ENCODE data around the gene SLC25A42. TPM values are rescaled to one million over a fixed set of nuclear protein-coding genes. Genes with fewer than 3 reads are reported as not detected.
"Not testable (repeated sequence)": the region's sequence is repeated elsewhere in the genome, so short reads cannot be mapped to it uniquely, and the experiment has no call there.

The SLC25A42 gene, protein sequence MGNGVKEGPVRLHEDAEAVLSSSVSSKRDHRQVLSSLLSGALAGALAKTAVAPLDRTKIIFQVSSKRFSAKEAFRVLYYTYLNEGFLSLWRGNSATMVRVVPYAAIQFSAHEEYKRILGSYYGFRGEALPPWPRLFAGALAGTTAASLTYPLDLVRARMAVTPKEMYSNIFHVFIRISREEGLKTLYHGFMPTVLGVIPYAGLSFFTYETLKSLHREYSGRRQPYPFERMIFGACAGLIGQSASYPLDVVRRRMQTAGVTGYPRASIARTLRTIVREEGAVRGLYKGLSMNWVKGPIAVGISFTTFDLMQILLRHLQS
- 15.9 TPM for polyA plus RNA-seq (2012; ENCODE audit: insufficient read depth, insufficient read length)

DNA sequence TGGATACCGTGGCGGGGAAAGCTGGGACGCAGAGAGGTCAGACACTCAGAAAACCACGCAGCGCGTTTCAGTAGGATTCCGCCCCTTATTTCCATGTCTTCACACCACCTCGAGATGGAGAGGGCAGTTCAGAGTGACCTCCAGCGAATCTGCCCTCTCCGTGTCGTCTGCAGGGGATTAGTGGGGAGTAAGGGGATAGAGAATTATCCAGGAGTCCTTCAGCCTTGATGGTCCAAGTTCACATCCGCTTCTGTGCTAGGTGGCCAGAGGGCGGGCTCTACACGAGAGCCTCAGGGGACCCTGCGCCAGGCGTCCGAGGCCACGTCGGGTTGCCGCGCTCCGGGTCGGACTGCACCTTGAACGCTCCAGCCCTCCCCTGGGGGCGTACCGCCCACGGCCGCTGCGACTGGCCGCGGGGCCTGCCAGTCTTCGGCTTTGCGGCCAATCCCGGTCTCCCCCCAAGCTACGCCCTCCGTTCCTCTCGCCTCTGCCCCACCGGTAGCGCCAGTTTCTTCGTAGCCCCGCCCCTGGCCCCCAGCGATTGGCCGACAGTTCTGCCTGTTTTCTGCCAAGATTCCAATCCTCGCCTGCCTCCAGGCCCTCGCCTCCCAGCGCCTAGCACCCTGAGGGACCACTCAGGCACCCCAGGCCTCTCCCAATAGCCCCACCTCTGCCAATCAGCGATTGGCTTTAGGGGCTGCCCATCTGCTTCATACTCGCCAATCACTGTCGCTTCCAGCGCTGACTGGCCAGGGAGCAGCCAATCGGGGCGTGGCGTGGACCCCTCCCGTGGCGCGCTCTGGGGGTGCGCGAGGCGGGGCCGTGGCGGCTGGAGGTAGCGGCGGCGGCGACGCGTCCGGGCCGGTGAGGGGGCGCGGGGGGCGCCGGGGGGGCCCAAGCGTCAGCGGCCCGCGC lies at the start of gene SLC25A42:
SLC25A42 (plus strand) TSS at position 812 of the 915 bp plus-strand sequence. CDS start 32,131 bp downstream, outside the sequence.
- peak within 1 kb of the TSS; percentile 82 for H3K4me3 ChIP-seq (ENCODE audit: low read length)

DNA sequence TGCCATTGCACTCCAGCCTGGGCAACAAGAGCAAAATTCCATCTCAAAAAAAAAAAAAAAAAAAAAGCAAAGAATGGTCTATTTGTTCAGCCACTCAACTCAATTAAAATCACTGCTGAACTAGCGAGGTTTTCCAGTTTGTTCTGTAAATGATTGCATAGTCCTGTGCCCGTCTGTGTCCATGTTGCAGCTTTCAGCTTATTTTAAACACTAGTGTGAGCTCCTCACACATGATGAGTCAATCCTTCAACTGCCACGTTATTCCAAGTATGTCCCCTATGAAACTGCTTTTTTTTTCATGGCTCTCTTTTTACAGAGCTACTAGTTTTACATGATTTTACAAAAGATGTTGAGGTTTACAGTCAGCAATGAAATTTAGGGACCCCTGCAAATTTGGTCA lies 42.7 kb upstream of the SLC25A42 start:
- DNase-seq (ENCODE audit: low read depth, low spot score), result no peak
- H3K4me3 ChIP-seq (ENCODE audit: low read length), result no peak overlapping the region

More for the DNA sequence above, at the start of gene SLC25A42:
- peak; percentile 99 for DNase-seq (ENCODE audit: low read depth, low spot score)

DNA sequence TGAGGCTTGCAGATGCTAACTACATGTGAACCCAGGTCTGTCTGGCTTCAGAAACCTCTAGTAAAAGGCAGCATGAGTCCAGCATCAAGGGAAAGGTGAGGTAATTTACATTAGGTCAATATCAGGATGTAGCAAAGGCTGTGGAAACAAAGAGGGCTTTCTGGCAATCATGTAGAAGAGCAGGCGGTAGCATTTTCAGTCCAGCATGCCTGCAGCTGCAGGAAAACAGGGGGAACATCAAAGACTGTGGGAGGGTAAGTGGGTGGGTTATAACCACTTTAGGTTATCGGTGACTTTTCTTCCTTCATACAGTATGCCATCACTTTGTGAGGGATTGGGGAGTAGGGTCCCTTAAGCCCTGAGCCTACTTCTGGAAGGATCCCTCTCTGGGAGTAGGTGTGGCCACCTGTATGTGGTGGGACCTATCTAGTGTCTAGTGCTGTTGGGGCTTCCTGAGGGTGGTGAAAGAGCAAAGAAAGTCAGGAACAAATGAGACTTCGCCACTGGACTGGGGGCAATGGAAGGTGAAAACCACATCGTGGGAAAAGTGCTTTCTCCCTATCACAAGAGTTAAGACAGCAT lies 41.3 kb upstream of the SLC25A42 start:
- no peak overlapping the region for H3K4me3 ChIP-seq (ENCODE audit: low read length)
- DNase-seq (ENCODE audit: low read depth, low spot score), result peak; percentile 45

DNA sequence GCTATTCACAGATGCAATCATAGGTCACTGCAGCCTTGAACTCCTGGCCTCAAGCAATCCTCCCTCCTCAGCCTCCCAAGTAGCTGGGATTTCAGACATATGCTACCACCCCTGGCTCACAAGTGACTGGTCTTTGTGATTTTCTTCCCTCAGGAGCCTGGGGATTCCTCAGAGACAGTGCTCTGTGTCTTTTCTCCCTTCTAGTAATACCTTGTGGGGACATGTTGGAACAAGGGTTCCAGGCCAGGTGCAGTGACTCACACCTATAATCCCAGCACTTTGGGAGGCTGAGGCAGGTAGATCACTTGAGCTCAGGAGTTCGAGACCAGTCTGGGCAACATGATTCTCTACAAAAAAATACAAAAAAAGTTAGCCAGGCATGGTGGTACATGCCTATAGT lies 40.4 kb upstream of the SLC25A42 start:
- not testable (repeated sequence) for H3K4me3 ChIP-seq (ENCODE audit: low read length); DNase-seq (ENCODE audit: low read depth, low spot score)

DNA sequence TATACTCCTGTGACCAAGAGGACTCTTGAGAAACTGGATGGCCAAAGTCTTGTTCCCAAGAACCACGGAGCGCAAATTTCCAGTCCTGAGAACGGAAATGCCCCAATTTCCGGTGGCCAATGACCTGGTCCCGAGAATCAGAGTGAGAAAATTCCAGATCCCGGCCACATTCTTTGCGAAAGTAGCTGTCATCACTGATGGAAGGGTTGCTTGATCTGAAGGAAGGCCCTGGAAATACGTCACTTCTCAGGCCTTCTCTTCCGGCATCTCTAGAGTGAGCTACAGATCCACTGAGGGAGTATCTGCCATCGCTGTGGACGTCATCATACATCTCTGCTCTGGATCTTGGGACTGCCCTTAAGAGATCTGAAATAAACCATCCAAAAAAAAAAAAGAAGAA lies 37.9 kb upstream of the SLC25A42 start:
- DNase-seq (ENCODE audit: low read depth, low spot score), result no peak

DNA sequence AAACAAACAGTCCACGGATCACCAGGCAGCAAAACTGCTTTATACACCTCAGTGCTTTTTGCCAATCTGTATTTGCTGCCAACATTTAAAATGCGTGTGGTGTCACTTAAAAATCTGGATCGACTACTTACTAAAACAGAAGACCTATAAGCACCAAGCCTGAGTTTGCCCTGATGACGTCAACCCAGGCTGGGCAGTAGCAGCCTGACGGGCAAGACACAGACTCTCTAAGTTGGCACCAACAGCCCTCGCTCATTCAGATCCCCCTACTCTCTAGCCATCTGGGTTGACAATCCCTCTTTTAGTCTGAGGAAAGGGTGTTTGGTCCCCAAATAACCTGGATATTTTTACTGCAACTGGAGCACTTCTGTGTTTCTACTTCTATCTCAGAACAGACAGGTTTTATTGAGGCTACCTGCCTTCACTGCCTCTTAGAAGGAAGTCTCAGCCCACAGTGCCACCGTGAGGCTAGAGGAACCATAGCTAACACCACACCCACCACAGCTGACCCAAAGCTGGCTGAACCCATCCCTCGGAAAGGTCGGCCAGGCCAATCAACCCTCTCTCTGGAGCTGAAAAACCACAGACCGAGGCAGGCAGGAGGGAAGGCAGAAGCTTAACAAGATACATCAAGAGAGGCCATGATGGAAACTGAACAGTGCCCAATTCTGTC lies 37.4 kb upstream of the SLC25A42 start:
- H3K4me3 ChIP-seq (ENCODE audit: low read length), result no peak overlapping the region
- DNase-seq (ENCODE audit: low read depth, low spot score), result no peak

More for the DNA sequence above, 37.9 kb upstream of the SLC25A42 start:
- H3K4me3 ChIP-seq (ENCODE audit: low read length), result no peak overlapping the region

DNA sequence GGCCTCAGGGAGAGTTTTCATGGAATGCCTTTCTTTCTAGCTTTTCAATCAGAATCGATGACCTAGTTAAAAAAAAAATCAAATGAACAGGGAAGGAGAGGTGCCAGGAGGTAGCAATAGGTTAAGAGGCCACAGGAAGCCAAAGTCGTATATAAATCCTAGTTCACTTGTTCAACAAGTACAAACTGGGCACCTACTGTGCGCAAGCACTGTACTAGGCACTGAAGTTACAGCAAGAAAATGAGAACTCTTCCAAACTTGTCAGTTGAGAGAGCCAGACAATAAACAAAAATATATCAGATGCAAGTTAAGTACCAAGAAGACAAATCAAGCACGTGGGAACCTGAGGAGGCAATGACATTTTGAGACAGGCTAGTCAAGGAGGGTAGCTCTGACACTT lies 36.6 kb upstream of the SLC25A42 start:
- DNase-seq (ENCODE audit: low read depth, low spot score), result no peak
- no peak overlapping the region for H3K4me3 ChIP-seq (ENCODE audit: low read length)

DNA sequence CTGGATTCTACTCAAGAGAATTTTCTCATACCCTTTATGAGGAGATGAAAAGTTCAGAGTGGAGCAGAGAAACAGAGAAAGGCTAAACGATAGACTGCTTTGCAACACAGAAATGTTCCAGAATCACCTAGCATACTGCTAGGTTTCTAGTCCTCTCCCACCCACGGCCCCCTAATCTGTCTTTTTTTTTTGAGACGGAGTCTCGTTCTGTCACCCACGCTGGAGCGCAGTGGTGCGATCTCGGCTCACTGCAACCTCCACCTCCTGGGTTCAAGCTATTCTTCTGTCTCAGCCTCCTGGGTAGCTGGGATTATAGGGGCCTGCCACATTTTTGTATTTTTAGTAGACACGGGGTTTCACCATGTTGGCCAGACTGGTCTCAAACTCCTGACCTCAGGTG lies 35.3 kb upstream of the SLC25A42 start:
- DNase-seq (ENCODE audit: low read depth, low spot score), result no peak
- H3K4me3 ChIP-seq (ENCODE audit: low read length), result no peak overlapping the region

DNA sequence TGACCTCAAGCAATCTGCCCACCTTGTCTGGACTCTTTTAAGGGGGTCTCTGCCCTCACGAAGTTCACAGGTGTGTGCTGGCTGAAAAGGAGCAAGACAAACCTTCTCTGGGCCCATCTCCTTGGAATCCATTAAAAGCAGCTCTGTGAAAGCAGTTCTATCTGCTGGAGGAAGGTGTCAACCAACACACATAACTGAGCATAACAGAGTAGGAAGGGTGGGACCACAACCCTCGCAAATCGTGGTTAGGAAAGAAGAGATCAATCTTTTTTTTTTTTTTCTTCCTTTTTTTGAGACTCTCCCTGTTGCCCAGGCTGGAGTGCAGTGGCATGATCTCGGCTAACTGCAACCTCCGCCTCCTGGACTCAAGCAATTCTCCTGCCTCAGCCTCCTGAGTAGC lies 31.9 kb upstream of the SLC25A42 start:
- H3K4me3 ChIP-seq (ENCODE audit: low read length), result peak overlapping the region; percentile 92
- no peak for DNase-seq (ENCODE audit: low read depth, low spot score)

DNA sequence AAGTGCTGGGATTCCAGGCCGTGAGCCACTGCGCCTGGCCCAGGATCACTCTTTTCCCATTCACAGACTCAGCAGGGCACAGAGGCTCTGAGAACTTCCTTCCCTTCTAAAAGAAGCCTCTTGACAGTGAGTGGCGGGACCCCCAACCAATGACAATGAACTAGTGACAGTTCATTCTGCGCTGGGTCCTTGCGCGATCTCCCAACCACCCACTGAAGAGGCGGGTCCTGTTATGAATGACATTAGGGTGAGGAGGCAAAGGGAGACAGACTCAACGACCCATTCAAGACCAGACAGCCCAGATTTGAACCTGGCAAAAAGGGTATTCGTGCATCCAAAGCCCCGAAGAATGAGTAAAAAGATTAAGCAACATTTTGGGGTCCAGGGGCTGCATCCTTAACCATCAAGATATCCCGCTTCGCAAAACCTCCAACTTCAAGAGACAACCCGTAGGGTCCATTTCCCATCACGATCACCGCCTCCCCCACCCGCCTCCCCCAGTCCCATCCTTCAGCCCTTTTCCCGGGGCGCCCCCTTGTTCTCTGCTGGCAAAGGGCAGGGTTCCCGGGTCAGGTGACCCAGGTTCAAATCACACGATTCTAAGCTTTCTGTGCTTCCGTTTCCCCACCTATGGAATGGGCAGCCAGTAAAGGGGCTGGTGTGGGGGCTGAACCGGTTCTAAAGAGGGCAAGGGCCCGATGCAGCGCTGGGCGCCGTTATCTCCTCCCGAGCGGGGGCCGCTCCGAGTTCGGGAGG lies 31.2 kb upstream of the SLC25A42 start:
- peak; percentile 97 for DNase-seq (ENCODE audit: low read depth, low spot score)
- H3K4me3 ChIP-seq (ENCODE audit: low read length), result peak overlapping the region; percentile 92

DNA sequence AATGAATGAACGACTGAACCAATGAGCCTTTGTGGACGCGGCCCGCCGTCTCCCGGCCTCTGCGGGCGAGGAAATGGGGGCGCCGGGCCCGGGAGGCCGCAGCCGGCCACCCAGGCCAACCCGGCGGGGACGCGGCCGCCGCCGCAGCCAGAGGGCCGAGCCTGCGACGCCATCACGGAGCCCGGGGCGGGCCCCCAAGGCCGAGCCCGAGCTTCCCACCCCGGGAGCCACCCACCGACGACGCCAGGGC lies 30.7 kb upstream of the SLC25A42 start:
- peak overlapping the region; percentile 92 for H3K4me3 ChIP-seq (ENCODE audit: low read length)

DNA sequence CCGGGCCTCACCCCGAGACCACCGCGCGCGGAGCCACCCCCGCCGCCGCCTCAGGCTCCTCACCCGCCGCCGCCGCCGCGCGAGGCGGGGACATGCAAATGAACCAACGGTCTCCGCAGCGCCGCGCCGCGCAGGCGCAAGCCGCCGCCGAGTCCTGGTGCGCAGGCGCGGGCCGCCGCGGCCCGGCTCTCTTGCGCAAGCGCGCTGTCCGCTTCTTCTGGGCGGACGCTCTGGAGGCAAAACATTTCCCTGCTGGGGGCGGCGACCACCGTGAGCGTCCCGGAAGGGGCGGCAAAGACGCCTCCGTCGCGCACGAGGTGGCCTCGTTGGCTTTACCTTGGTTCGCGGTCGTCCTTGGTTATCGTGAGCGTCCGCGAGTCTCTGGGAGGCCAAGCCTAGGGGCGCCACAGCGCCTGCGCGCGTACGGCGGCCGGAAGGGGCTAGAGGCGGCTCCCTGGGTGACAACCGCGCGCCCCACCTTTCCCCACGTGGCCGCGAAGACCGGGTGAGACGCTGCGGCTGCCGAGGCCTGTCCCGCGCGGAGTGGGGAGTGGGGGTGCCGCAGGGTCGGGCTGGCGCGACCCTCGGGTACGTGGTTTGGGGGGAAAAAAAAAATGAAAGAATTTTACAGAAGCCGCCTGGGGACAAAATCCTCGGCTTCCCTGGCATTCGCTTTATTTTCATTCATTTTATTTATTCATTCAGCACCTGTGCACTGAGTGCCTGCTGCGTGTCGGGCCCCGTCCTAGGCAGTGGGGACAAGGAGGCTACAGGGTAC lies 30.2 kb upstream of the SLC25A42 start, which contains the start of the genes ARMC6 and SUGP2:
ARMC6 (plus strand) TSS at position 178 of the 778 bp plus-strand sequence. CDS start 607 bp downstream, outside the sequence.
SUGP2 (minus strand) TSS at position 92 of the 778 bp plus-strand sequence. CDS start 2,446 bp downstream, outside the sequence.
- DNase-seq (ENCODE audit: low read depth, low spot score), result peak; percentile 88
- peak within 1 kb of the TSS; percentile 92 for H3K4me3 ChIP-seq (ENCODE audit: low read length)

More for the DNA sequence above, 30.7 kb upstream of the SLC25A42 start:
- DNase-seq (ENCODE audit: low read depth, low spot score), result no peak

DNA sequence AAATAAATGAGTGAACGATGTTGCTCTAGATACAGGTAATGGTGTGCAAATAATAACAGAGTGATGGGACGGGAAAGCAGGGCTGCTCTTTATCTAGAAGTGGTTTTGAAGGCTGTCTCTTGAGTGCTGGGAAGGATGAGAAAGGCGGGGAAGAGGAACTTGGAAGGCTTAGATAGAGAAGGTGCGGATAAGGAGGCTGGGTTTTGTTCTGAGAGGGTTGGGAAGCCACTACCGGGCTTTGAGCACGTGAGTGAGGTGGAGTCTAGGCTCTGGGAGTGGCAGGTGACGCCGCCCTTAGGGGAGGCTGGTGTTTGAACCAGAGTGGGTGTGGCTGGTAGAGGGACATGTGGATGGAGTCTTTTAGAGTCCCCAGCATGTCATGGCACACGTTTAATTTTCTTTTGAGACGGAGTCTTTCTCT lies 29.6 kb upstream of the SLC25A42 start:
- DNase-seq (ENCODE audit: low read depth, low spot score), result peak; percentile 88
- H3K4me3 ChIP-seq (ENCODE audit: low read length), result peak overlapping the region; percentile 85

DNA sequence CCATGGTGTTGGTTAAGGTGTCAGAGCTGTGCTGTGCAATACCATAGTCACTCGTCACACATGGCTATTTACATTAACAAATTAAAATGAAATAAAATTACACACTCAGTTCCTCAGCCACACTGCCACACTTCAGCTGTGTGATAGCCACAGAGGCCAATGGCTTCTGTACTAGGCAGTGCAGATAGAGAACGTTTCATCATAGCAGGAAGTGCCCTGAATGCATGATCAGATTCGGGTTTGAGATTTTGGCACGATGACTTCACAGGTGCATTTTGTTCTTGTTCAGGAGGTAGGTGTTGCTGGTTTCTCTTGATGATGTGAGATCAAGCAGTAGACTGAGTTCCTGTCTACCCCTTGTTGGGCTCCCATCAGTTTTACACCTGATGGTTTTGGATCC lies 23.9 kb upstream of the SLC25A42 start:
- DNase-seq (ENCODE audit: low read depth, low spot score), result peak; percentile 79
- H3K4me3 ChIP-seq (ENCODE audit: low read length), result no peak overlapping the region

DNA sequence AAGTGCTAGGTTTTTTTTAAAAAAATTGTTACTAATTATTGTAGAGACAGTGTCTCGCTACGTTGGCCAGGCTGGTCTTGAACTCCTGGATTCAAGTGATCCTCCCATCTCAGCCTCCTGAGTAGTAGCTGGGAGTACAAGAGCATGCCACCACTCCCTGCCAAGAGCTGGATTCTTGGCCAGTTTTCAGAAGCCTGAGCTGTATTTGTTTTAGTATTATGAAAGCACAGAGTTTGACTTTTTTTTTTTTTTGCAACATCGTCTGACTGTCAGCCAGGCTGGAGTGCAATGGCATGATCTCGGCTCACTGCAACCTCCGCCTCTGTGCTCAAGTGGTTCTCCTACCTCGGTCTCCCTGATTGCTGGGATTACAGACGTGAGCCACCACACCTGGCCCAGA lies 23.4 kb upstream of the SLC25A42 start:
- DNase-seq (ENCODE audit: low read depth, low spot score), result no peak
- no peak overlapping the region for H3K4me3 ChIP-seq (ENCODE audit: low read length)

DNA sequence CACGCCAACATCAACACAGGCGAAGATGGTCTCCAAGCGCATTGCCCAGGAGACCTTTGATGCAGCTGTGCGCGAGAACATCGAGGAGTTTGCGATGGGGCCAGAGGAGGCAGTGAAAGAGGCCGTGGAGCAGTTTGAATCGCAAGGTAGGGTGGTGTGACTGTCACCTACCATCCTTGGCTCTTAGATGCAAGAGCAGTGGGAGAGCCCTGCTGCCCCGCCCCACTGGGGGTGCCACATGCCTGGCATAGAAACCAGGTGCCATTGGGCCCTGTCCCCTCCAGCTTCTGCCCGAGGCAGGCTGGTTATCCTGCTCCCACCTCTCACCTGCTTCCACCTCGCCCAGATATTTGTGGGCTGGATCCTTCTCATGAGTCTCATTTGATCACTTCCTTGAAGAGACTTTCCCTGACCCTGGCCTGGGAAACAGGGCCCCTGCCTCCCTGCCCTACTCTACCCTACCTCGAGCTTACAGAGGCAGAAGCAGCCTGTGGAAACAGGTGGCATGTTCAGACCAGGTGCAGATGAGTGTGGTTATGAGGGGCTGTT lies 21.0 kb upstream of the SLC25A42 start:
- DNase-seq (ENCODE audit: low read depth, low spot score), result no peak
- no peak overlapping the region for H3K4me3 ChIP-seq (ENCODE audit: low read length)

DNA sequence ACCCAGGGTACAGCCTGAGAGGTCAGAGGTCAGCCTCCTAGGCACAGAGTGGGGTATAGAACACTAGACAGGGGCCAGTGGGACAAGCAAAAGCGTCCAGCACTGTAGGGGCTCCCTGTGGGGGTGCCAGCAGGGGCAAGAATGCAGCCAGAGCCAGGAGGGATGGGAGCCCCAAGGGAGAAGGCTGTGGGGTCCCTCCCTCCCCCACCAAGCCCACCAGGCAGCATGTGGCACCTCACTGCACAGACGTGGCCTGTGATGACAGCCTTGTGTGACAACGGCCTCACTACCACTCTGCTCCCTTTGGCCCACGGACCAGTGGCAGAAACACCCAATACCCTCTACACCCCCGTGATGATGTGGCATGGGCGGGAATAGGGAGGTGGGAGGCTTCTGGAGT lies 20.3 kb upstream of the SLC25A42 start:
- no peak overlapping the region for H3K4me3 ChIP-seq (ENCODE audit: low read length)
- DNase-seq (ENCODE audit: low read depth, low spot score), result no peak
